ENCODE results near the gene DCAF5.

The DCAF5 gene

GRCh38 chr14:69010648-69011047, 142.3 kb downstream of the DCAF5 start:
- Histone ChIP-seq H3K9me2 (replicated peaks; ENCODE audit: low read depth, low read length) (no peaks in the 10 kb centered on the region), H3K27me3 (ENCODE audit: insufficient read depth, low read length, poor library complexity, severe bottlenecking) (no peaks in the 10 kb centered on the region), H3K9me3 (ENCODE audit: insufficient read depth, low read depth, low read length) (no peaks in the 10 kb centered on the region), H2AFZ (ENCODE audit: low read length) (no peak overlapping the region), H4K20me1 (ENCODE audit: insufficient read depth, low read length, poor library complexity, severe bottlenecking) (no peaks in the 10 kb centered on the region), H3K4me3 (ENCODE audit: low read length, poor library complexity, severe bottlenecking) (no peak overlapping the region), H3F3A (ENCODE audit: low read depth) (no peaks in the 10 kb centered on the region), H3K36me3 (ENCODE audit: insufficient read depth, low read length) (no peaks in the 10 kb centered on the region), H3K4me1 (ENCODE audit: insufficient read depth, low read length, poor library complexity, severe bottlenecking) (peaks cover 6% of the 10 kb centered on the region), H3K4me2 (ENCODE audit: low read depth, low read length, poor library complexity, severe bottlenecking) (no peak overlapping the region), H3K9ac (ENCODE audit: low read depth, low read length, poor library complexity, severe bottlenecking) (no peak overlapping the region), H3K79me2 (ENCODE audit: insufficient read depth, low read length) (no peaks in the 10 kb centered on the region)
- TF ChIP-seq EZH2phosphoT487 (IDR thresholded peaks at IDR 0.05; ENCODE audit: borderline replicate concordance) (no peak), CTCF (conservative IDR thresholded peaks at IDR 0.05; ENCODE audit: low read length) (no peak)

- H3K9me2 ChIP-seq (replicated peaks; ENCODE audit: low read depth, low read length) = no peaks in the 10 kb centered on the region
- no peak overlapping the region for H2AFZ ChIP-seq (ENCODE audit: low read length)
- no peak for TF ChIP-seq EZH2phosphoT487 (IDR thresholded peaks at IDR 0.05; ENCODE audit: borderline replicate concordance)
- TF ChIP-seq CTCF (conservative IDR thresholded peaks at IDR 0.05; ENCODE audit: low read length) = no peak
- H4K20me1 ChIP-seq (ENCODE audit: insufficient read depth, low read length, poor library complexity, severe bottlenecking) = no peaks in the 10 kb centered on the region
- no peaks in the 10 kb centered on the region for H3K79me2 ChIP-seq (ENCODE audit: insufficient read depth, low read length)
- no peaks in the 10 kb centered on the region for H3K27me3 ChIP-seq (ENCODE audit: insufficient read depth, low read length, poor library complexity, severe bottlenecking)
- no peaks in the 10 kb centered on the region for H3K9me3 ChIP-seq (ENCODE audit: insufficient read depth, low read depth, low read length)
- H3K4me3 ChIP-seq (ENCODE audit: low read length, poor library complexity, severe bottlenecking) = no peak overlapping the region
- no peak overlapping the region for H3K9ac ChIP-seq (ENCODE audit: low read depth, low read length, poor library complexity, severe bottlenecking)
- no peak overlapping the region for H3K4me2 ChIP-seq (ENCODE audit: low read depth, low read length, poor library complexity, severe bottlenecking)
- H3F3A ChIP-seq (ENCODE audit: low read depth) = no peaks in the 10 kb centered on the region
- H3K36me3 ChIP-seq (ENCODE audit: insufficient read depth, low read length) = no peaks in the 10 kb centered on the region
- H3K4me1 ChIP-seq (ENCODE audit: insufficient read depth, low read length, poor library complexity, severe bottlenecking) = no peaks in the 10 kb centered on the region
Observed at GRCh38 chr14:69008421-69008884, 144.5 kb downstream of the DCAF5 start.

GRCh38 chr14:69006346-69006745, 146.6 kb downstream of the DCAF5 start:
- no peaks in the 10 kb centered on the region for H3K9me2 ChIP-seq (replicated peaks; ENCODE audit: low read depth, low read length)
- TF ChIP-seq EZH2phosphoT487 (IDR thresholded peaks at IDR 0.05; ENCODE audit: borderline replicate concordance) = no peak
- no peak for TF ChIP-seq CTCF (conservative IDR thresholded peaks at IDR 0.05; ENCODE audit: low read length)
- H3K4me1 ChIP-seq (ENCODE audit: insufficient read depth, low read length, poor library complexity, severe bottlenecking) = no peaks in the 10 kb centered on the region
- H3K9me3 ChIP-seq (ENCODE audit: insufficient read depth, low read depth, low read length) = no peaks in the 10 kb centered on the region
- no peak overlapping the region for H2AFZ ChIP-seq (ENCODE audit: low read length)
- H4K20me1 ChIP-seq (ENCODE audit: insufficient read depth, low read length, poor library complexity, severe bottlenecking) = no peaks in the 10 kb centered on the region
- H3K4me3 ChIP-seq (ENCODE audit: low read length, poor library complexity, severe bottlenecking) = no peak overlapping the region
- H3K27me3 ChIP-seq (ENCODE audit: insufficient read depth, low read length, poor library complexity, severe bottlenecking) = no peaks in the 10 kb centered on the region
- no peak overlapping the region for H3K4me2 ChIP-seq (ENCODE audit: low read depth, low read length, poor library complexity, severe bottlenecking)
- H3K79me2 ChIP-seq (ENCODE audit: insufficient read depth, low read length) = no peaks in the 10 kb centered on the region
- H3K9ac ChIP-seq (ENCODE audit: low read depth, low read length, poor library complexity, severe bottlenecking) = no peak overlapping the region
- H3K36me3 ChIP-seq (ENCODE audit: insufficient read depth, low read length) = no peaks in the 10 kb centered on the region
- H3F3A ChIP-seq (ENCODE audit: low read depth) = no peaks in the 10 kb centered on the region
